HCT116 (cell line): ENCODE data around the gene NTRK3. TPM values are rescaled to one million over a fixed set of nuclear protein-coding genes. Genes with fewer than 3 reads are reported as not detected.

Source experiments
- ATAC-seq: fragments of 200-7000 bp; cut with Tn5 transposase; 2 replicates; pipeline ENCODE4 v1.9.1; 2020; ENCODE audit warnings: mild to moderate bottlenecking, moderate library complexity
- BruUV-seq: library from RNA; stranded (reverse); fragments of 400-500 nt; replicated peaks from 2 replicates; lab custom pipeline; 2021; lab: Mats Ljungman, UMichigan
- CTCF ChIA-PET: fragments of 300-600 bp; sonication (Branson Sonifier 250); formaldehyde crosslinking; loops from one replicate; lab custom pipeline; 2021; ENCODE audit warnings: antibody characterized with exemption; lab: Charles Lee
- POLR2A ChIA-PET: fragments of 300-600, 350-600 bp; sonication (Branson Sonifier 250); formaldehyde crosslinking; loops from one replicate; lab custom pipeline; 2021; ENCODE audit warnings: antibody characterized with exemption; lab: Charles Lee
- RAD21 ChIA-PET, 2 experiments: fragments of 300-600 bp; sonication (Branson Sonifier 250); formaldehyde crosslinking; loops; one replicate each; lab custom pipeline; 2023; ENCODE audit warnings: low total read pairs in 2 of 2; ENCODE audit not compliant: uncharacterized antibody in 2 of 2, unreplicated experiment in 2 of 2, low non-redundant PET in 1 of 2; lab: Charles Lee
- DNase-seq: peaks from one replicate; pipeline ENCODE4 v3.0.0-alpha.2; 2010; ENCODE audit warnings: low read depth, low spot score
- H2AFZ ChIP-seq: fragments of 200-600 bp; shearing (Covaris generic), sonication (generic); 2 replicates; pipeline ENCODE4 v1.6.1; 2017; ENCODE audit warnings: low read depth, mixed run types, mixed read lengths, antibody characterized with exemption, low read length; ENCODE audit not compliant: poor library complexity, severe bottlenecking
- H3K27ac ChIP-seq: 2 replicates; pipeline ENCODE4 v1.5.1; 2012; ENCODE audit warnings: low read depth, low read length
- H3K27me3 ChIP-seq: fragments of 200-600 bp; sonication (generic); 2 replicates; pipeline ENCODE4 v1.6.1; 2016; ENCODE audit warnings: mixed run types, low read length, mixed read lengths; ENCODE audit not compliant: insufficient read depth
- H3K36me3 ChIP-seq, 2 experiments: fragments of 200-500 bp in 1 of 2; fragments of 200-600 bp in 1 of 2; sonication (Bioruptor generic) in 1 of 2; sonication (generic) in 1 of 2; 2 replicates each; pipeline versions ENCODE4 v1.5.1 to v1.6.1; 2014 to 2016; ENCODE audit warnings: low read length in 2 of 2, inconsistent platforms in 1 of 2, mixed read lengths in 1 of 2, mixed run types in 1 of 2; ENCODE audit not compliant: insufficient read depth in 2 of 2, control insufficient read depth in 1 of 2
- H3K4me1 ChIP-seq, 2 experiments: fragments of 200-600 bp in 1 of 2; sonication (generic) in 1 of 2; 2 replicates each; pipeline versions ENCODE4 v1.5.1 to v1.6.1; 2012 to 2017; ENCODE audit warnings: low read length in 2 of 2, inconsistent platforms in 1 of 2, mild to moderate bottlenecking in 1 of 2, mixed read lengths in 1 of 2, mixed run types in 1 of 2, moderate library complexity in 1 of 2; ENCODE audit not compliant: insufficient read depth in 2 of 2, control insufficient read depth in 1 of 2
- H3K4me2 ChIP-seq: fragments of 200-600 bp; sonication (generic); 2 replicates; pipeline ENCODE4 v1.6.1; 2017; ENCODE audit warnings: mixed run types, low read length, mixed read lengths
- H3K4me3 ChIP-seq, 2 experiments: fragments of 200-600 bp in 1 of 2; sonication (generic) in 1 of 2; replicated peaks in 1 of 2; 2 replicates each; pipeline ENCODE4 v1.5.1; 2011 to 2016; ENCODE audit warnings: low read length in 2 of 2, control low read depth in 1 of 2, low read depth in 1 of 2, mild to moderate bottlenecking in 1 of 2, mixed read lengths in 1 of 2, mixed run types in 1 of 2
- H3K79me2 ChIP-seq: fragments of 200-600 bp; sonication (generic); 2 replicates; pipeline ENCODE4 v1.6.1; 2017; ENCODE audit warnings: mild to moderate bottlenecking, mixed run types, low read length, moderate library complexity, mixed read lengths; ENCODE audit not compliant: insufficient read depth
- H3K9ac ChIP-seq: fragments of 200-600 bp; sonication (generic); 2 replicates; pipeline ENCODE4 v1.6.1; 2016; ENCODE audit warnings: low read length, mixed read lengths
- H3K9me2 ChIP-seq: fragments of 200-600 bp; sonication (generic), shearing (Covaris generic); 2 replicates; pipeline ENCODE4 v1.6.1; 2017; ENCODE audit warnings: mixed run types, mild to moderate bottlenecking, moderate library complexity; ENCODE audit not compliant: insufficient read depth
- H3K9me3 ChIP-seq, 2 experiments: fragments of 200-500 bp in 1 of 2; fragments of 200-600 bp in 1 of 2; sonication (Bioruptor generic) in 1 of 2; sonication (generic) in 1 of 2; 2 replicates each; pipeline ENCODE4 v1.6.1; 2014 to 2017; ENCODE audit warnings: low read length in 2 of 2, mixed read lengths in 2 of 2, inconsistent platforms in 1 of 2, low read depth in 1 of 2, mild to moderate bottlenecking in 1 of 2, mixed run types in 1 of 2, moderate library complexity in 1 of 2; ENCODE audit not compliant: control insufficient read depth in 1 of 2, insufficient read depth in 1 of 2
- H4K20me1 ChIP-seq: fragments of 200-600 bp; sonication (generic), shearing (Covaris generic); 2 replicates; pipeline ENCODE4 v1.6.1; 2017; ENCODE audit warnings: mixed run types, mild to moderate bottlenecking, moderate library complexity; ENCODE audit not compliant: insufficient read depth
- EGR1 ChIP-seq: IDR thresholded peaks from 2 replicates; pipeline ENCODE4 v1.6.1; 2012; ENCODE audit warnings: low read depth
- EZH2phosphoT487 ChIP-seq: fragments of 200-600 bp; IDR thresholded peaks from 2 replicates; pipeline ENCODE4 v1.6.1; 2018; ENCODE audit warnings: antibody characterized with exemption, borderline replicate concordance
- FOSL1 ChIP-seq: IDR thresholded peaks from 2 replicates; pipeline ENCODE4 v1.6.1; 2012; ENCODE audit warnings: low read depth
- POLR2A ChIP-seq: IDR thresholded peaks from 2 replicates; pipeline ENCODE4 v1.7.0; 2011; ENCODE audit warnings: borderline replicate concordance; ENCODE audit not compliant: insufficient read depth, insufficient read length; ENCODE audit errors: extremely low read depth
- POLR2AphosphoS5 ChIP-seq: IDR thresholded peaks from 2 replicates; pipeline ENCODE4 v1.6.1; 2011; ENCODE audit warnings: mild to moderate bottlenecking, low read depth, low read length, moderate library complexity
- RAD21 ChIP-seq: IDR thresholded peaks from 2 replicates; pipeline ENCODE4 v1.6.1; 2012; ENCODE audit warnings: low read depth, mild to moderate bottlenecking
- REST ChIP-seq: IDR thresholded peaks from 2 replicates; pipeline ENCODE4 v1.6.1; 2012; ENCODE audit warnings: low read depth
- SIN3A ChIP-seq: IDR thresholded peaks from 2 replicates; pipeline ENCODE4 v1.6.1; 2012; ENCODE audit warnings: low read depth
- SP1 ChIP-seq: IDR thresholded peaks from 2 replicates; pipeline ENCODE4 v1.6.1; 2012; ENCODE audit warnings: low read depth
- SRF ChIP-seq: IDR thresholded peaks from 2 replicates; pipeline ENCODE4 v1.6.1; 2012; ENCODE audit warnings: low read depth
- TCF7L2 ChIP-seq: IDR thresholded peaks from 2 replicates; pipeline ENCODE4 v1.7.0; 2011; ENCODE audit warnings: borderline replicate concordance, inconsistent platforms; ENCODE audit not compliant: insufficient read depth, insufficient read length; ENCODE audit errors: extremely low read depth
- YY1 ChIP-seq: IDR thresholded peaks from 2 replicates; pipeline ENCODE4 v1.6.1; 2011; ENCODE audit warnings: low read length, low read depth, moderate library complexity, mild to moderate bottlenecking; ENCODE audit not compliant: insufficient replicate concordance; ENCODE audit errors: extremely low read depth
- ZFX ChIP-seq: fragments of 450-650 bp; IDR thresholded peaks from 2 replicates; pipeline ENCODE4 v1.6.1; 2017
- intact Hi-C: fragments of 100-400 bp; cut with micrococcal nuclease; formaldehyde crosslinking; loops from 2 replicates; pipeline ENCODE4 v1.10.0; 2022
- total RNA-seq: library from RNA; stranded (reverse); gene quantifications from one replicate; pipeline ENCODE4 v1.2.1, GENCODE V29; 2021; ENCODE audit not compliant: unreplicated experiment
- TF ChIP-seq, protein P1 (sequence below): IDR thresholded peaks from 2 replicates; pipeline ENCODE4 v1.6.1; 2012

NTRK3 gene
- total RNA-seq, 1 experiment from 2014 or later = not detected

- no peaks in the 10 kb centered on the region for H4K20me1 ChIP-seq
- H3K27ac ChIP-seq = no peak overlapping the region
Measured at GRCh38 chr15:88048755-88049154, 207.8 kb downstream of the NTRK3 start.

More at GRCh38 chr15:88048755-88049154, 207.8 kb downstream of the NTRK3 start:
- Histone ChIP-seq H3K27me3 (no peaks in the 10 kb centered on the region), H3K4me2 (no peak overlapping the region), H3K4me3 (no peak overlapping the region), H3K9ac (no peak overlapping the region), H3K79me2 (no peaks in the 10 kb centered on the region), H3K4me1 (no peaks in the 10 kb centered on the region), H3K9me3 (no peaks in the 10 kb centered on the region; a peak in 1 of 4 replicates), H2AFZ (no peak overlapping the region), H3K9me2 (no peaks in the 10 kb centered on the region), H3K36me3 (no peaks in the 10 kb centered on the region)
- TF ChIP-seq TCF7L2 = no peak
- TF ChIP-seq RAD21 = no peak
- TF ChIP-seq FOSL1 = no peak
- no peak for TF ChIP-seq POLR2A
- TF ChIP-seq YY1 = no peak
- no peak for TF ChIP-seq EGR1
- TF ChIP-seq POLR2AphosphoS5 = no peak
- TF ChIP-seq REST = no peak
- TF ChIP-seq, protein P1, sequence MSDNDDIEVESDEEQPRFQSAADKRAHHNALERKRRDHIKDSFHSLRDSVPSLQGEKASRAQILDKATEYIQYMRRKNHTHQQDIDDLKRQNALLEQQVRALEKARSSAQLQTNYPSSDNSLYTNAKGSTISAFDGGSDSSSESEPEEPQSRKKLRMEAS = no peak
- no peak for TF ChIP-seq SIN3A
- TF ChIP-seq SRF = no peak
- TF ChIP-seq ZFX = no peak
- TF ChIP-seq EZH2phosphoT487 = no peak
- no peak for TF ChIP-seq SP1
- no peak for DNase-seq
- no TSS peak for BruUV-seq
- ChIA-PET CTCF (no interaction called here), POLR2A (no interaction called here), RAD21 (no interaction called here)
- intact Hi-C loops = no loop called here
- ATAC-seq = no peak
